ENCODE measurements around the gene ECD.

DNA sequence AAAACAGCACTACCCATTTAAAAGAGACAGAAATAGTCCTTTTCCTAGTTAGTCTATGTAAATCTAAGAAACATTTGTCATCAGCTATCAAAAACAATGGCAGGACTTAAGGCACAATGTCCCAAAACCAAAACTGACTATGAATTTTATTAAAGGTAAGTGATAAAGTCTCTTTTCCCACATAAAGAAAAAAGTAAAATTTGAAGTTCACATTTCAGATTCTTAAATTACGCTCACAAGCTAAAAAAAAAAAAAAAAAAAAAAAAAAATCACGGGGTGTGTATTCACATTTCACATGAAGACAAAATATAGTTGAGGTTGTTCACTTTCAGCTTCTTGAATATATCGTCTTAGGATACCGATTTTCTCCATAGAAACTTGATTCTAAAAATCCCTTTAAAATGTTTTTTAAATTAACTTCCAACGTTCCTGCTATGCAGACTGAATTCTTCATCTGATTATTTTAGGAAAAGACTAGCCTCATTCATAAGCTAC lies 72.8 kb downstream of the ECD start:
- TF ChIP-seq POLR2AphosphoS5 (IDR thresholded peaks at IDR 0.05; ENCODE audit: low read depth, low read length) (no peak), POLR2A (IDR thresholded peaks at IDR 0.05; ENCODE audit: low read depth, low read length) (no peak)

All from GM12892 (cell line).